ENCODE measurements around the gene CHRNA10. TPM values are rescaled to one million over a fixed set of nuclear protein-coding genes. Genes with fewer than 3 reads are reported as not detected.

Gene CHRNA10
- total and polyA plus RNA-seq, 2 of the 13 experiments (the other 11 are each of a cell fraction or from before 2014, with no cell fraction given), result 0.53 to 0.71 TPM

- TF ChIP-seq HNF1A (IDR thresholded peaks at IDR 0.05; ENCODE audit: low read depth), result no peak
- TF ChIP-seq HNF1A (CRISPR knock-in tag; IDR thresholded peaks at IDR 0.05; ENCODE audit: borderline replicate concordance), result no peak
Measured at GRCh38 chr11:3664032-3664630, 7.1 kb downstream of the CHRNA10 start (continued).

GRCh38 chr11:3662856-3663255 is 8.3 kb downstream of the CHRNA10 start:
- no peak overlapping the region for H3K9ac ChIP-seq (ENCODE audit: insufficient read depth, low read depth, low read length)
- H3K27ac ChIP-seq (ENCODE audit: extremely low read length, insufficient read depth, low read length), result no peak overlapping the region
- no peak overlapping the region for H3K4me3 ChIP-seq (replicated peaks in 1 of 3; ENCODE audit: insufficient read depth in 1 of 3, low read depth in 2 of 3, low read length in 3 of 3)
- in situ Hi-C loops (cut with HindIII; ENCODE audit: extremely low pct_ligation_motif_present, low pct_unique_long_range_greater_than_20kb) (no loop called here), intact Hi-C loops (cut with micrococcal nuclease; ENCODE audit: unreplicated experiment) (no loop called here)
- ATAC-seq (no peak), FAIRE-seq (no peak), DNase-seq (ENCODE audit: low spot score) (no peak)
- no peaks in the 10 kb centered on the region for H3K9me3 ChIP-seq (ENCODE audit: low read length)
- H3K4me1 ChIP-seq (ENCODE audit: insufficient read depth, low read length), result no peaks in the 10 kb centered on the region
- no peak overlapping the region for H3K4me2 ChIP-seq (ENCODE audit: low read depth, low read length)
- ChIA-PET CTCF (ENCODE audit: low intra/inter-chr PET ratio, low total read pairs) (no interaction called here), POLR2A (no interaction called here)
- BruUV-seq (replicated peaks), result no TSS peak
- peaks cover 3 to 27% of the 10 kb centered on the region in 2 experiments; a peak in 3 of 5 replicates for H3K27me3 ChIP-seq (ENCODE audit: control insufficient read depth in 1 of 2, insufficient read depth in 2 of 2, low read length in 2 of 2)
- no peaks in the 10 kb centered on the region for H3K36me3 ChIP-seq (replicated peaks in 1 of 2; ENCODE audit: control insufficient read depth in 1 of 2, insufficient read depth in 2 of 2, low read length in 2 of 2)
- TF ChIP-seq HES4 (CRISPR knock-in tag; IDR thresholded peaks at IDR 0.05; ENCODE audit: borderline replicate concordance) (no peak), ZBTB26 (CRISPR knock-in tag; IDR thresholded peaks at IDR 0.05; ENCODE audit: borderline replicate concordance) (no peak)
- H2AFZ ChIP-seq (ENCODE audit: low read length), result no peak overlapping the region
- no peaks in the 10 kb centered on the region for H3K79me2 ChIP-seq (ENCODE audit: insufficient read depth, low read length)
- no peaks in the 10 kb centered on the region for H4K20me1 ChIP-seq (ENCODE audit: insufficient read depth, low read length)
